NCI-H1105 treated with DMSO at 0.1 percent for 48 hours (cell line): ENCODE measurements around the gene PCGF1.
"Not testable (repeated sequence)": the region's sequence is repeated elsewhere in the genome, so short reads cannot be mapped to it uniquely, and the experiment has no call there.

ENCODE experiments used
- DNase-seq: peaks from one replicate; lab custom pipeline; 2025; lab: John Stamatoyannopoulos, UW

The PCGF1 gene

DNA sequence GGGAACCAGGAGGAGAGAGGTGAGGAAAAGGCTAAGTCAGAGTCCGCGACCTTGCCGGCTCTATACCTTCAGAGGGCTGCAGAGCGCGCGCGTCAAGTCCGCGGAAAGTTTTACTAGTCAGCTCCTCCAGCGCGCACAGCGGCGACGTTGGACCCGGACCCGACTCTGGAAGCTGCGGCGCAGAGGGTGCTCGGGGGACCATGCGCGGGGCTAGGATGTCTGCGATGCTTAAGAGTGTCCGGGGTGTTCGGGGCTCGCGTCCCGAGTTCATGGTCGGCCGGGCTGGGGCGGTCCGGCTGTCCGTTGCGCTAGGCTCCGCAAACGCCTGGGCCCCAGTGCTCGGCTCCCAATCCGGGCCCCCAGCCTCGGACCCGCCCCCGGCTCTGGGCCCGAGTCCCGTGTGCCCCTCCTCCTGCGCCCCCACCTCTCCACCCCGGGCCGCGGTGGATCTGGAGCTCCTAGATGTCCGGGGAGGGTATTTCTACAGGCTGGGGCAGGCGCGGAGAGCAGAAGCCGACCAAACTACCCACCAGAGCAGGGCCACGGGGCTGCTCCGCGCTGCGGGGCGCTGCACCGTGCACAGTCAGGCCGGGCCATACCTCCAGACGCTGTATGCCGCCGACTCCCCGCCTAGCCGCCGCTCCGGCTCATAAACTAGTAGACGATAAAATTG, 8.1 kb downstream of the PCGF1 start, which contains the start of gene LBX2:
LBX2 (minus strand) TSS at position 337 of the 673 bp plus-strand sequence; CDS start at position 271, 66 bp downstream.
- no peak for DNase-seq

DNA sequence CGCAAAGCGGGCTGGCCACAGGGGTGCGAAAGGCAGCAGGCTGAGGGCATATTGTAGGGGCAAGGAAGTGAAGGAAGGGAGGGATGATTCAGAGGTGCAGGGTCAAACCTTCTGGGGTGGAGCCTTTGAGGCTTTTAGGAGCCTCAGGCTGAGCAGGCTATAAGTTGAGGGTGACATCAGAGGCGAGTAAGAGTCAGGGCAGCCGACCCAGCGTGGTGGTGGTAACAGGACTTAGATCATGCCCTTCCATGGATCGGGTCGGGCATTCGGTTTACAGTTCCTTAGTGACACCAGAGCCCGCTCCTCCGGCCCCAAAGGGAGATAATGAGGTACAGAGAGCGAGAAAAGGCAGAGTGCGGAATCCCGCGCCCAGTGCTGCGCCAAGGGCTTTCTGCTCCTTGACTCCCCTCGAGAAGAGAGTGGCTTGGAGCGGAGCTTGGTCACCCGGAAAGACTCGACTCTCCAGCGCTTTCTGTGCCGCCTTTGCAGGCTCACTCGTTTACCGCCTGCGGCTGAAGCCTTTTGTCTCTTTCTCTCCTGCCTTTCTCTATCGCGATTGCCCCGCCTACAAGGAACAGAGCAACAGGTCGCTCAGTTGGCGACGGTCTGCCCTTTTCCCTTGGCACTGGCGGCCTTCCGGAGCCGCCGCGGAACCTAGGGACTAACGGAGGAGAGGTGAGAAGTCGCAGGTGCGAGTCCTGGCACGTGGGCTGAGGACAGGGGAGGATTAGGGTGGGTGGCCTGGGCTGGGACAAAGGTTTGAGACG, 8.8 kb downstream of the PCGF1 start:
- no peak for DNase-seq

DNA sequence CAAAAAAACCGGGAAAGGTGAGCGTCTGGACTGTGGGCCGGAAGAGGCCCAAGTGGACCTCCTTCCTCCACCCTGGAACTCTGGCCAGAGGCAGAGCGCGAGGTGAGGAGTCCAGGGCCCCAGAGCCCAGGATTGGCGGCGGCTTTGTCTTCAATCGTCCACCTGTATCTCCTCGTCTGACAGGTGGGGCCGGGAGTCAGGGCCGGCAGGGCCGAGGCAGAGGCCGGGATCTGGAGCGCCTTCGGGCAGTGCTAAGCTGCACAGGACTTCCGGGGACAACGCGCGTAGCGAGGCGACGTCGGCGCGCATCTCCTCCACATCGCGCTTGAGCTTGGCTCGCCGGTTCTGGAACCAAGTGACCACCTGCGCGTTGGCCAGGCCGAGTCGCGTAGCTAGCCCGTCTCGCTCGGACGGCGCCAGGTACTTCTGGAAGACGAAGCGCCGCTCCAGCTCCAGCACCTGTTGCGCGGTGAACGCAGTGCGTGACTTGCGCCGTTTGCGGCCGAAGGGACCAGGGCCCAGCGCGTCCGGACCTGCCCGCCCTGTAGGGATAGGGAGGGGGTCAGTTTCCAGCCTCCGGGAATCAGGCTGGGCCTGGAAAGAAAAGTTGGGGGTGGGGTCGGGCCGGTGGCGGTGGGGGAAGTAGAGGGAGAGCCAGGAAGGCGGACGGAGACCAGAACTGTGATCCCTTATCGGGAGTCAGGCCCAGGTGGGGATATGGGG, 9.6 kb downstream of the PCGF1 start:
- DNase-seq = no peak

DNA sequence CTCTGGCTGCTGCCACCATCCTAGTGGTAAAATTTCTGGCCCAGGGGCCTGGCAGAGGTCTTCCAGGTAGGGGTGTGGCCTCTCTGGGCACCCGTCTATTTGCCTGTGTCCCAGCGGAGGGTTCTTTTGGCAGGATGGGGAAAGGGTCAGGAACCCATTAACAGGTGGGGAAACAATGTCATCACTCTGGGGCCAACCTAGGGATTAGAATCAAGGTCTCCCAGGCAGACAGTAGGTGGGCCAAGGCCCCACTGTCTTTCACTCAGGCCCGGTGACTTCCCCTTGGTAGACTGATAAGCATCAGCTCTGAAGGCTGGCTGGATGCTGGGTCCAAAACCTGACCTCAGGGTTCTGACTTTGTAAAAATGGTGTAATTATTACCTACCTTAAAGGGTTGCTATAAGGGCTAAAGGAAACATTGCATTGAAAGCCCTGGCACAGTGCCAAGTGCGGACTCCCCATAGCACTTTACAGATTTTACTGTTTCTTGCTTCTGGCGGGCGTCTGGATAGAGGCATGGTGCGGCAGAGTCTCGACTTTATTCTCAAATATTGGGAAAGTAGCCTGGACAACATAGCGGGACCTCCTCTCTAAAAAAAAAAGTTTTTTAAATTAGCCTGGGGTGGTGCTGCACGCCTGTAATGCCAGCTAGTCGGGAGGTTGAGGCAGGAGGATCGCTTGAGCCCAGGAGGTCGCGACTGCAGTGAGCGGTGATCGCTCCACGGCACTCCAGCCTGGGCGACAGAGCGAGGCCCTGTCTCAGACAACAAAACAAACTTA, 10.3 kb downstream of the PCGF1 start:
- no peak for DNase-seq

DNA sequence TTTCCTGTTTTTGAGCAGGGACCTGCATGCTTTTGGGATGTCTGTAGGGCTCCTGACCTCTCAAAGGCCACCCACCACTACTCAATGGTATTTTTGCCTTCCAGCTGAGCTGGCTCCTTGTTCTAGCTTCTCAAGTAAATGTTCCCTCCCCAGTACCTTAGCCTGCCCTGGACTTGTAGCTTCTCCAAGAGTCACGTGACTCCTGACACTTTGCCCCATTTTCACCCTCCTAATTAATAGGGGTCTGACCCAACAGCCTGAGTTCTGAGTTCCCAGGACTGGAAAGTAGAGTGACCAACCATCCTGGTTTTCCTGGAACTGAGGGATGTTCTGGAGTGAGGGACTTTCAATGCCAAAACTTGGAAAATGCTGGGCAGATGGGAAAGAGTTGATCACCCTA, 12.1 kb downstream of the PCGF1 start:
- no peak for DNase-seq

DNA sequence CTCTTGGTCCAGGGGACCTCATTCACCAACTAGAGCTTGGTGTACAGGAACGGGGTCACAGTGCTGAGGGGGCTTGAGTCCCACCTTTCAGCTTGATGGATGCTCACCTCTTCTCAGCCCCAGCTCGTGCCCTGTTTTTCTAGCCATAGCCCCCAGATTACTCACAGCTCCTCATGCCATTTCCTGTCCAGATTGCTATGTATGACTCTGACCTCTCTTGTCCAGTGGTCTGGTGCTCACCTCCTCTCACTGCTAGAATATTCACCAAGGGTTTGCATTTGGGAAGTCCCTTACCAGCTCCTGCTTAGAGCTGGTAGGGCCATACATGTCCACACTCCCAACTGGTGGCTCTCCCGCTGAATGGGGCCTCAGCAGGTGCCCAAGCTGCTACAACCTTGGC, 13.9 kb downstream of the PCGF1 start:
- no peak for DNase-seq

DNA sequence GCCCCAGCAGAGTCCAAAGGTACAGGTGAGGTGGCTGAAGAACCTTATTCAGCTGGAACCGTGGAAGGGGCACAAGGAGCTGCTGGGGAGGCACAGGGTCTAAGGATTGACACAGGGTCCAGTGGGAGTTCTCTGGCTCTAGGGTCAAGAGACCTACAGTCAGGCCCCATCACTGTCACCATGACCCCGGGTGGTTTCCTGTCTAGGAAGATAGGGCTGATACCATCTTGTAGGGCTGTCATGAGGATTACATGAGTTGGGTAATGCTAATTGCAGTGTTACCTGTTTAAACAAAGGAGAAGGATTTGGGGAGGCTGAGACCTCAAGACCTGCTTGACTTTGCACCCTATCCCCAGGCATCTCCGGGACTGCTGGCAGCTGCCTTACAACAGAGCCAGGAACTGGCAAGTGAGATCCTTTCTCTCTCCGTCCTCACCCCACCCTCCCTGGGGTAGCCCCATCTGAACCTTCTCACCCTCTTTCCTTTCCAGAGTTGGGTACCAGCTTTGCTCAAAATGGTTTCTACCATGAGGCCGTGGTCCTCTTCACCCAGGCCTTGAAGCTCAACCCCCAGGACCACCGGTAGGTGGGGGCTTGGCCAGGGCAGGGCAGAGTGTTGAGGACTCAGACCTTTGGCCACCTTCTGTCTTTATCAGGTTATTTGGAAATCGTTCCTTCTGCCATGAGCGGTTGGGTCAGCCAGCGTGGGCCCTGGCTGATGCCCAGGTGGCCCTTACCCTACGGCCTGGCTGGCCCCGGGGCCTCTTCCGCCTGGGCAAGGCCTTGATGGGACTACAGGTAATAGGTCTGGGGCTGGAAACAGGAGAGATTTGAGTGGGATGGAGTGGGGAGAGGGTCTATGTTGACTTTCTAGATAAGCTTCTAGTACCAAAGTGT, 15.6 kb downstream of the PCGF1 start:
- DNase-seq = no peak

DNA sequence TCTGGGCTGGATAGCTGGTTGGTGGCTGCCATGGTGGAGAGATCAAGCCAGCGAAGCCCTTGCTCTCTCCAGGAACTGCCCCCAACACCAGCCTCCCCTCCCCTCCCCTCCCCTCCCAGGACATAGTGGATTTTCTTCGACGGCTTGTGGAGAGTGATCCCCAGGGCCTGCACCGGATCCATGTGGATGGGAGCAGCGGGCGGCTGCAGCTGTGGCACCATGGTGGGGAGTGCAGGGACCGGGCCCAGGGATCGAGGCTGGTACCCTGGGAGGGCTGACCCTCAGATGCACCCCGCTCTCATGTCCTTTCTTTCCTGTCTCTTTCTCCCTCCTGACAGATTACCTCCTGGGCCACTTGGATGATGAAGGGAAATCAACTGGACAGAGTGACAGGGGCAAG, 17.6 kb downstream of the PCGF1 start:
- DNase-seq = no peak

DNA sequence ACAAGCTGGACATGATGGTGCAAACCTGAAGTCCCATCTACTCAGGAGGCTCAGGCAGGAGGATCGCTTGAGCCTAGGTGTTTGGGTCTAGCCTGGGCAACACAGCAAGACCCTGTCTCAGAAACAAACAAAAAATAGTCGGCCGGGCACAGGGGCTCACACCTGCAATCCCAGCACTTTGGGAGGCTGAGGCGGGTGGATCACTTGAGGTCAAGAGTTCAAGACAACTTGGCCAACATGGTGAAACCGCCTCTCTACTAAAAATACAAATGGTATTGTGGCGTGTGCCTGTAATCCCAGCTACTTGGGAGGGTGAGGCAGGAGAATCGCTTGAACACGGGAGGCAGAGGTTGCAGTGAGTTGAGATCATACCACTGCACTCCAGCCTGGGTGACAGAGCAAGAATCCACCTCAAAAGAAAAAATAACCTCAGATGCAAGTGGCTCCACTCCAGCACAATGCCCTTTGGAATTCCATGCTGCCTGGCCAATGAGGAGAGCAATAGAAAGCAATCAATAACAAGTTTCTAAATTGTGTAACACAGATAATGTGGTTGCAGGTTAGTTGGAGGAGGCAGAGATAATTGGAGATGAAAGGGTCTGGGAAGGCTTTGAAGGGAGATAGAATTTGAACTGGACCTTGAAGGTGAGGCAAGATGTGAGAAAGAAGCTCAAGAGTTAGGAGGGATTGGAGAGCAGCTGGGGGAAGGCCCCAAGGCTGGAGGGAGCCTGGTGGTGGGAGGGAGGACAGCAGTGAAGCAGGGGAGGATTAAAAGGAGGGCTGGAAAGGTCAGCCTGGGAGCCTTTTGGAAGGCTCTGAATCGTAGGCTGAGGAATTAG, 18.6 kb downstream of the PCGF1 start:
- no peak for DNase-seq

DNA sequence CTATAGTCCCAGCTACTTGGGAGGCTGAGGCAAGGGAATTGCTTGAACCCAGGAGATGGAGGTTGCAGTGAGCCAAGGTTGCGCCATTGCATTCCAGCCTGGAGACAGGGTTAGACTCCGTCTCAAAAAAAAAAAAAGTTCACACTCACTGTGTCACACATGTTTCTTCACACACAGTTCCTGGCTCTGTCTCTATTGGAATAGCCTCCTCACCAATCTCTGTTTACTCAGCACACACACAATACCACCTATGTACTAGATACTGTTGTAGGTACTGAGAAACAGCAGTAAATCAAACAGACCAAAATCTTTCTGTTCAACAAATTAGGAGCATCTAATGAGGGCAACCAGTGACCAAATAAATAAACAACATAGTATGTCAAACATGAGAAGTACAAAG, 21.4 kb downstream of the PCGF1 start:
- no peak for DNase-seq

DNA sequence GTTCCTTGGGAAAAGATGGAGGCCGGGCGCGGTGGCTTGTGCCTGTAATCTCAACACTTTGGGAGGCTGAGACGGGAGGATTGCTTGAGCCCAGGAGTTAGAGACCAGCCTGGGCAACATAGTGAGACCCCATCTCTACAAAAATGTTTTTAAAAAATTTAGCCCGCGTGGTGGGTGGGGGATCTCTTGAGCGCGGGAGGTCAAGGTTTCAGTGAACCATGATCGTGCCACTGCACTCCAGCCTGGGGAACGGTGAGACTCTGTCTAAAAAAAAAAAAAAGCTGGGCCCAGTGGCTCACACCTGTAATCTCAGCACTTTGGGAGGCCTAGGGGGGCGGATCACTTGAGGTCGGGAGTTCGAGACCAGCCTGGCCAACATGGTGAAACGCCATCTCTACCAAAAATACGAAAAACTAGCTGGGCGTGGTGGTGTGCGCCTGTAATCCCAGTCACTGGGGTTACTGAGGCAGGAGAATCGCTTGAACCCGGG, 23.8 kb downstream of the PCGF1 start:
- not testable (repeated sequence) for DNase-seq

DNA sequence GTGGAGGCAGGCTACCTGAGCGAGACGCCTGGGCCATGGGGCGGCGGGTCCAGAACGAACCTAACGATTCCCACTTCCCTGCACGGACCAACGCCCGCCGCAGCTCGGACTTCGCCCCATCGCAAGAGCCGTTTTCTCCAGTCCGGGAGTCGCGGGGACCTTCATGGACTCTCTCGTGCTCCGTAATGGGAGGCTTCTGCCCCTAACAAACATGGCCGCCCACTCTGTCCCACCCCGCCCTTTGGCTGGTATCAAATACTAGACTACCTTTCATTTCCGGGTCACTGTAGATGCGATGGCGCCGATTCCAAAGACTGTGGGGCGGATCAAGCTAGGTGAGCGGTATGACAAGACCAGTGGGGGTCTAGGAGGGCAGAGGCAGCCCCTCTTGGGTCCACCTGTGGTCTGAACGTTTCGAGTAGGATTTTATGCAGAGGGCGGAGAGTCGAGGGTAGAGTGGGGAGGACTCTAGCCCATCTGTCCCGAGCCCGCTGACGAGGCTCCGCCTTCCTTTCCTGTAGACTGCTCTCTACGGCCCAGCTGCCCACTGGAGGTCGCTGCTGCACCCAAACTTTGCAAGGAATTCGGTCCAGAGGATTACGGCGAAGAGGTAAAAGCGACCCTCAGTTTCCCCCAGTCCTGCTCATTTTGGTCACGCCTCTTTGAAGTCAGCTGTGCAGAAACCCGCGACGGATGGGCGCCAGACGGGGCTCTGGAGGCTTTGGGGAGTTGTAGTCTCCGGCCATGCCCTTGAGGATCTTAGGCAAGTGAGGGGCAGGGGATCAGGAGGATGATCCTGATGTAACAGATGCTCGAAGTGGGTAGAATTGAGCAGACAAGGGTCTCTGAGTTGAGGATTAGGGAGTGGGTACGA, 24.5 kb downstream of the PCGF1 start, which contains the start of the genes CCDC142 and TTC31:
CCDC142 (minus strand) TSS at position 198 of the 874 bp plus-strand sequence; CDS start at position 37, 161 bp downstream.
TTC31 (plus strand) TSS at position 281 of the 874 bp plus-strand sequence; CDS start at position 296, 15 bp downstream.
- DNase-seq = peak; percentile 94

DNA sequence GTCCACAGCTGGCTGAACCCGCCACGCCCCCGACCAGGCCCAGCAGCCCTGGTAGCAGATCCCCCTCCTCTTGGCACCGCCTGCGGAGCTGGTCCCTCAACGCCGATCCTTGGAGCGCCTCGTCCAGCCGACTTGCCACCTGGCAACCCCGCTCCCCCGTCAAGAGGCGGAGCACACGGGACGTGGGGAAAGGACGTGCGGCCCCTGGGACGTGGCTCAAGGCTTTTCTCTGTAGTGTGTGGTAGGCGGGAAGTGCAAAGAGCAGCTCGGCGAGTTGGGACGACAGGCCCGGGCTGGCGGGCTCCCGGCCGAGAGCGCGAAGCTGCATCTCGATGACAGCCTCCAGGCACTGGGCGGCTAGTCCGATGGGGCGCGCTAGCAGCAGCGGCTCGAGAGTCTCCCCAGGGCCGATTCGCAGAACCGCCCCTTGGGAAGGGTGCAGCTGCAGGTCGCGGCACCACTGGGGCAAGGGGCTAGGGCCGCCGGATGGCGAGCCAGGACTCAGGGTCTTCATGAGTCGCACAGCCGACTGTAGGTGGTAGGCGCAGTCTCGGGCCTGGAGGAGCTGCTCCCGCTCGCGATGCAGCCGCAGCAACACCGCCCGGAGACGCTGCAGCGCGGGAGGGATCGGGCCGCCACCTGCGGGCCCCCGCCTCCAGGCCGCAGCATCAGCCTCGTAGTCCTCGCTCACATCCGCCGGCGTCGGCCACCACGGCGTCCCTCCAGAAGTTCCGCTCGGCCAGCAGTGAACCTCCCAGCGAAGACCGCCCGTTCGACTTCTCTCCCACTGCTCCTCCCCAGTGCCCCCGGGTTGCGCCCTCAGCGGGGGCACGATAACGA, 25.3 kb downstream of the PCGF1 start:
- DNase-seq = peak; percentile 53

DNA sequence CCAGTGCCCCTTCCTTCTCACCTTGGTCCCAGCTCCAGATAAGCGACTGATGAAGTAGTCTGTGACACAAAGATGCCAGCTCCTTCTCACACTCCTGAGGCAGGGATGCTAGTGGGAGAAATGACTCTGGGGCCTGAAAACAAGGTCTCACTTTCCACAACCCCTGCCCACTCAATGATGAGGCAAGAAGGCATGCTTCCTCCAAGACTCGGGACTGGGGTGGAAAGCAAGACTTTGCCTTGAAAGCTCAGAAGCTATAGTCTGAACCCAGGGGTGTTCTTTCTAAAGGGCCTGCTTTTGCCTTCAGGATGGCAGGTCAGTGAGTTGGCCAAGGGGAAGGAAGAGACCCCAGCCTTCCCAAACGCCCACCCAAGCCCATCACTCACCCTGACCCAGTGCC, 26.1 kb downstream of the PCGF1 start:
- no peak for DNase-seq

DNA sequence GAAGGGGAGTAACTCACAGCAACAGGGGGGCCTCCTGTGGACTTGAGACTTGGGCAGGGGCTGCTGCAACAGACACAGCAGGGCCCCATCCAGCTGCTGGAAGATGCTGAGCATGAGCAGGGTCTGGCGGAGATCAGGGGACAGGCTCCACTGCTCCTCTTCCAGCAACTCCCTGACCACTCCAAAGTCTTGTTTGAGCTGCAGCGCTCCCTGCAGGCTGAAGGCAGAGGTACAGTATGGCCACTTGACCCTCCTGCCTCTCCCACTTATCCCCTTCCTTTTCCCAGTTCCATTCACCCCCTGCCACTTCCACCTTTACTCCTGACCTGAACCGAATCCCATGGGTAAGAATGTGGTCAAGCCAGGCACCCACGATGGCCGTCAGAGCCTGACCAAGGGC, 32.6 kb downstream of the PCGF1 start:
- no peak for DNase-seq

DNA sequence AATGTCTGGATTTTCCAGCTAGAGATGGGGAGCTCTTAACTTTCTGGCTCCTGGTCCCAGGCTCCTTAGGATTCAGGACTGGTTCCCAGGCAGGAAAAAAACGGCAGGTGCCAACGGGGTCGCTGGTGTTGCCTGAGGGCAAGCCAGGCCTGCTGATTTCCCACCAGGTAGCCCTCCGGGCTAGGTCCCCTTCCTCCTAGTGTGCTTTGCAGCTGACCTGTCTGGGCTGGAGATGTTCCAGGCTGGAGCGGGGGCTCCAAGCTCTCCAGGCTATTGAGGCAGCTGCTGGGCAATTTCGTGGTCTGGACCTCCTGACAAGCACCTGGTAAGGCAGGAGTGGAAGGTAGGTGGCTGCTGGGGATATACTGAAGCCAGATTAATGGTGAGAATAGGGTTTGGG, 33.0 kb downstream of the PCGF1 start:
- DNase-seq = no peak

DNA sequence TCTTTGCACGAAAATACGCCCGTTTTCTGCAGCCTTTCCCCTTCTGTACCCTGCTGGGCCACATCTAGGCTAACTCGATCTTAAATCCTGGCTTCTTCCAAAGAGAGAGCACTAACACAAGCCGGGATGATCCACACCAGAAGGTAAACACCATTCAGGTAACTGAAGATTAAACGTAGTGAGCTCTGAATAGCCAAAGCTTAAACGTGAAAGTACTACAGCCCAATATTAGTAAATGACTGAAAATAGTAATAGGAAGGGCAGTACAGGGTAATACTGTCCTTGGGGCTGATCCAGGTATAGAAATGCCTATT, 34.6 kb downstream of the PCGF1 start:
- no peak for DNase-seq
